MM.1S (cell line): ENCODE data around the gene TRIB2.

Source experiments
- CTCF ChIP-seq: fragments of 300-600 bp; sonication (generic); IDR thresholded peaks from 2 replicates; pipeline ENCODE4 v1.5.1; 2016; ENCODE audit warnings: antibody characterized with exemption, low read length, mixed read lengths
- EZH2 ChIP-seq: fragments of 300-600 bp; sonication (generic); optimal IDR thresholded peaks from 2 replicates; pipeline ENCODE3; 2017; ENCODE audit warnings: low read depth, mild to moderate bottlenecking, antibody characterized with exemption, low read length, mixed read lengths
- EZH2phosphoT487 ChIP-seq: fragments of 300-600 bp; sonication (generic); IDR thresholded peaks from 2 replicates; pipeline ENCODE4 v1.6.1; 2018; ENCODE audit warnings: antibody characterized with exemption, low read length

GRCh38 chr2:12709207-12709522 is 7.6 kb upstream of the TRIB2 start:
- TF ChIP-seq CTCF, result no peak
- no peak for TF ChIP-seq EZH2
- TF ChIP-seq EZH2phosphoT487, result no peak
